Tibial nerve (tissue), 3 donors: ENCODE measurements around the gene KLHL17.

ENCODE experiments used
- POLR2A ChIP-seq, 2 donors: fragments of 450-650 bp; IDR thresholded peaks; one replicate each; pipeline ENCODE4 v1.6.1; 2017; ENCODE audit warnings: antibody characterized with exemption in 2 of 2, mild to moderate bottlenecking in 2 of 2, moderate library complexity in 2 of 2
- TF ChIP-seq, protein P1 (sequence below), 5 experiments: fragments of 200-600 bp in 3 of 5; fragments of 450-650 bp in 2 of 5; sonication (generic) in 3 of 5; IDR thresholded peaks; one replicate each; pipeline ENCODE4 v1.5.1; 2016 to 2019; ENCODE audit warnings: antibody characterized with exemption in 5 of 5, mild to moderate bottlenecking in 3 of 5, moderate library complexity in 2 of 5

DNA sequence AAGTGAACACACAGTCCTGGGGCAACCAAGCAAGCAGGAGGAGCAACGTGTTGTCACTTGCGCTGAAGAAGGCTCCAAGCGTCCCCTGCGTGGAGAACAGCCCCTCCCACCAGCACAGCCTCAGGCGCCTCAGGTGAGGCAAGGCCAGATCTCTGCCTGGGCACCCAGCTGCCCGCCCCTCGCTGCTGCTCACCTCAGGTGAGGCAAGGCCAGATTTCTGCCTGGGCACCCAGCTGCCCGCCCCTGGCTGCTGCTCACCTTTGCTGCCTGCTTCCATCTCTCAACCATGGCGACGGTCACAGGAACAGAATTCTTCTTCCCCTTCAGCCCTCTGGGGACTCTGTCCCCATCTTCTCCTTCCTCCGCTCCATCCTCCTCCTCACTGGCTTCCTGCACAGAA is 3.7 kb upstream of the KLHL17 start:
- TF ChIP-seq, protein P1, sequence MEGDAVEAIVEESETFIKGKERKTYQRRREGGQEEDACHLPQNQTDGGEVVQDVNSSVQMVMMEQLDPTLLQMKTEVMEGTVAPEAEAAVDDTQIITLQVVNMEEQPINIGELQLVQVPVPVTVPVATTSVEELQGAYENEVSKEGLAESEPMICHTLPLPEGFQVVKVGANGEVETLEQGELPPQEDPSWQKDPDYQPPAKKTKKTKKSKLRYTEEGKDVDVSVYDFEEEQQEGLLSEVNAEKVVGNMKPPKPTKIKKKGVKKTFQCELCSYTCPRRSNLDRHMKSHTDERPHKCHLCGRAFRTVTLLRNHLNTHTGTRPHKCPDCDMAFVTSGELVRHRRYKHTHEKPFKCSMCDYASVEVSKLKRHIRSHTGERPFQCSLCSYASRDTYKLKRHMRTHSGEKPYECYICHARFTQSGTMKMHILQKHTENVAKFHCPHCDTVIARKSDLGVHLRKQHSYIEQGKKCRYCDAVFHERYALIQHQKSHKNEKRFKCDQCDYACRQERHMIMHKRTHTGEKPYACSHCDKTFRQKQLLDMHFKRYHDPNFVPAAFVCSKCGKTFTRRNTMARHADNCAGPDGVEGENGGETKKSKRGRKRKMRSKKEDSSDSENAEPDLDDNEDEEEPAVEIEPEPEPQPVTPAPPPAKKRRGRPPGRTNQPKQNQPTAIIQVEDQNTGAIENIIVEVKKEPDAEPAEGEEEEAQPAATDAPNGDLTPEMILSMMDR (IDR thresholded peaks at IDR 0.05): no peak
- no peak for TF ChIP-seq POLR2A (IDR thresholded peaks at IDR 0.05)
